ENCODE data around the gene PLTP.
"Not testable (repeated sequence)": the region's sequence is repeated elsewhere in the genome, so short reads cannot be mapped to it uniquely, and the experiment has no call there.

The PLTP gene

GRCh38 chr20:45931680-45932079, 19.7 kb upstream of the PLTP start:
- H3K27ac ChIP-seq (ENCODE audit: low read depth, low read length); H3K27me3 ChIP-seq (ENCODE audit: insufficient read depth, low read length); H3K4me1 ChIP-seq (ENCODE audit: control insufficient read depth, insufficient read depth, low read length, unreplicated experiment); H3K4me3 ChIP-seq (ENCODE audit: low read depth, low read length); H3K36me3 ChIP-seq (ENCODE audit: insufficient read depth, low read length); H2AFZ ChIP-seq (ENCODE audit: low read length, unreplicated experiment): not testable (repeated sequence)
- peaks cover 13% of the 10 kb centered on the region for H3K79me2 ChIP-seq (ENCODE audit: control insufficient read depth, insufficient read depth, low read length, unreplicated experiment)

GRCh38 chr20:45927071-45927878, 15.3 kb upstream of the PLTP start:
- Histone ChIP-seq H2AFZ (ENCODE audit: low read length, unreplicated experiment) (no peak overlapping the region), H3K4me1 (ENCODE audit: control insufficient read depth, insufficient read depth, low read length, unreplicated experiment) (peaks cover 10% of the 10 kb centered on the region), H3K27ac (ENCODE audit: low read depth, low read length) (no peak overlapping the region), H3K27me3 (ENCODE audit: insufficient read depth, low read length) (no peaks in the 10 kb centered on the region), H3K79me2 (ENCODE audit: control insufficient read depth, insufficient read depth, low read length, unreplicated experiment) (no peaks in the 10 kb centered on the region), H3K4me3 (ENCODE audit: low read depth, low read length) (no peak overlapping the region), H3K36me3 (ENCODE audit: insufficient read depth, low read length) (no peaks in the 10 kb centered on the region)

- Histone ChIP-seq H3K36me3 (ENCODE audit: insufficient read depth, low read length) (no peaks in the 10 kb centered on the region), H3K27ac (ENCODE audit: low read depth, low read length) (no peak overlapping the region), H3K27me3 (ENCODE audit: insufficient read depth, low read length) (no peaks in the 10 kb centered on the region), H2AFZ (ENCODE audit: low read length, unreplicated experiment) (no peak overlapping the region), H3K79me2 (ENCODE audit: control insufficient read depth, insufficient read depth, low read length, unreplicated experiment) (no peaks in the 10 kb centered on the region), H3K4me3 (ENCODE audit: low read depth, low read length) (no peak overlapping the region), H3K4me1 (ENCODE audit: control insufficient read depth, insufficient read depth, low read length, unreplicated experiment) (peaks cover 11% of the 10 kb centered on the region)
Measured at GRCh38 chr20:45926731-45927070, 14.7 kb upstream of the PLTP start.

DNA sequence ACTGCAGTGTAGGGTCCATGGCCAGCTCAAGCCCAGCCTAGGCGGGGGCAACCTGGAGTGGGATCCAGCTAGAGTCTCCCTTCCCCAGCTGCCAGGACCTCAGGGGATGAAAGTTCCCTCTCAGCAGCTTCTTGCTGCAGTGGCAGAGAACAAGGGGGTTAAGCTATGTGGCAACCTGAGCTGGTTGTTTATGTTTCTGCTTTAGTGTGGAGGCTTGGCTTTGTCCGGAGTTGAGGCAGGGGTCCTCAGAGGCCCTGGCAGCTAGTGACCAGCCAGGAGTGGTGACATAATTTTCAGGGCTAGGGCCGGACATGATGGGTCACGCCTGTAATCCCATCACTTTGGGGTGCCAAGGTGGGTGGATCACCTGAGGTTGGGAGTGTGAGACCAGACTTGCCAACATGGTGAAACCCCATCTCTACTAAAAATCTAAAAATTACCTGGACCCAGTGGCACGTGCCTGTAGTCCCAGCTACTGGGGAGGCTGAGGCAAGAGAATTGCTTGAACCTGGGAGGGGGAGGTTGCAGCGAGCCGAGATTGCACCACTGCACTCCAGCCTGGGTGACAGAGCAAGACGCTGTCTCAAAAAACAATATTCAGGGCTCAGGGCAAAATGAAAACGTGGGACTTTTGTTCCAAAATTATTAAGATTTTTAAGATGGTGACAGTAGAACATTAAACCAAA, 14.0 kb upstream of the PLTP start:
- H3K36me3 ChIP-seq (ENCODE audit: insufficient read depth, low read length), result no peaks in the 10 kb centered on the region
- peaks cover 11% of the 10 kb centered on the region for H3K4me1 ChIP-seq (ENCODE audit: control insufficient read depth, insufficient read depth, low read length, unreplicated experiment)
- H3K27ac ChIP-seq (ENCODE audit: low read depth, low read length), result no peak overlapping the region
- no peaks in the 10 kb centered on the region for H3K27me3 ChIP-seq (ENCODE audit: insufficient read depth, low read length)
- no peaks in the 10 kb centered on the region for H3K79me2 ChIP-seq (ENCODE audit: control insufficient read depth, insufficient read depth, low read length, unreplicated experiment)
- no peak overlapping the region for H2AFZ ChIP-seq (ENCODE audit: low read length, unreplicated experiment)
- H3K4me3 ChIP-seq (ENCODE audit: low read depth, low read length), result no peak overlapping the region

DNA sequence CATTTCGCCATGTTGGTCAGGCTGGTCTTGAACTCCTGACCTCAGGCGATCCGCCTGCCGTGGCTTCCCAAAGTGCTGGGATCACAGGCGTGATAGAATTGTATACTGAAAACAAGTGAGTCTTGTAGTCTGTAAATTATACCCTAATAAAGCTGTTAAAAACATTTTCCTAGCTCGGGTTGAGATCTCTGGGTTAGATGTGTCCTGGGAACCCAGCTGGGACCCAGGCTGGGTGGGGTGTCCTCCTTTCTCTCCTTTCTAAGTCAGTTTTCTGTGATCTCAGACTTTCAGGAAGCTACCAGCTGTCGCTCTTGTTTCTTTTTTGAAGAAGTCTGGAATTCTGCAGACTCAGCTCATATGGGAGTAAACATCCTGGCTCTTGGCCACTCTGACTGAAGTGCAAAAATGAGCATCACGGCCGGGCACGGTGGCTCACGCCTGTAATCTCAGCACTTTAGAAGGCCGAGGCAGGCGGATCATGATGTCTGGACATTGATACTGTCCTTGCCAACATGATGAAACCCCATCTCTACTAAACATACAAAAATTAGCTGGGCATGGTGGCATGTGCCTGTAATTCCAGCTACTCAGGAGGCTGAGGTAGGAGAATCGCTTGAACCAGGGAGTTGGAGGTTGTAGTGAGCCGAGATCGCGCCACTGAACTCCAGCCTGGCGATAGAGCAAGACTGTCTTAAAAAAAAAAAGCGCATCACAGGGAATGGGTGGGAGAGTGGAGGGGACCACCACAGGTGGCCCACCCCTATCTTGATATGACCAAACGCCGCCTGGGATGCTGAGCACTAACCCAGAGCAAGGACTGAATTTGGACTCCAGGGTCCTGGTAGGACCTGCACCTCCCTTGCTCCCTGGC, 12.7 kb upstream of the PLTP start:
- no peak overlapping the region for H3K27ac ChIP-seq (ENCODE audit: low read depth, low read length)
- H3K36me3 ChIP-seq (ENCODE audit: insufficient read depth, low read length), result no peaks in the 10 kb centered on the region
- peak overlapping the region; percentile 72 for H2AFZ ChIP-seq (ENCODE audit: low read length, unreplicated experiment)
- H3K4me1 ChIP-seq (ENCODE audit: control insufficient read depth, insufficient read depth, low read length, unreplicated experiment), result peaks cover 21% of the 10 kb centered on the region
- H3K27me3 ChIP-seq (ENCODE audit: insufficient read depth, low read length), result no peaks in the 10 kb centered on the region
- H3K79me2 ChIP-seq (ENCODE audit: control insufficient read depth, insufficient read depth, low read length, unreplicated experiment), result no peaks in the 10 kb centered on the region
- no peak overlapping the region; the same call in 1 of the 2 replicates for H3K4me3 ChIP-seq (ENCODE audit: low read depth, low read length)

GRCh38 chr20:45921337-45922189, 9.6 kb upstream of the PLTP start:
- H3K4me1 ChIP-seq (ENCODE audit: control insufficient read depth, insufficient read depth, low read length, unreplicated experiment), result peaks cover 25% of the 10 kb centered on the region
- H3K36me3 ChIP-seq (ENCODE audit: insufficient read depth, low read length), result no peaks in the 10 kb centered on the region
- no peaks in the 10 kb centered on the region for H3K79me2 ChIP-seq (ENCODE audit: control insufficient read depth, insufficient read depth, low read length, unreplicated experiment)
- no peak overlapping the region for H3K27ac ChIP-seq (ENCODE audit: low read depth, low read length)
- no peak overlapping the region for H2AFZ ChIP-seq (ENCODE audit: low read length, unreplicated experiment)
- no peaks in the 10 kb centered on the region for H3K27me3 ChIP-seq (ENCODE audit: insufficient read depth, low read length)
- H3K4me3 ChIP-seq (ENCODE audit: low read depth, low read length), result no peak overlapping the region

DNA sequence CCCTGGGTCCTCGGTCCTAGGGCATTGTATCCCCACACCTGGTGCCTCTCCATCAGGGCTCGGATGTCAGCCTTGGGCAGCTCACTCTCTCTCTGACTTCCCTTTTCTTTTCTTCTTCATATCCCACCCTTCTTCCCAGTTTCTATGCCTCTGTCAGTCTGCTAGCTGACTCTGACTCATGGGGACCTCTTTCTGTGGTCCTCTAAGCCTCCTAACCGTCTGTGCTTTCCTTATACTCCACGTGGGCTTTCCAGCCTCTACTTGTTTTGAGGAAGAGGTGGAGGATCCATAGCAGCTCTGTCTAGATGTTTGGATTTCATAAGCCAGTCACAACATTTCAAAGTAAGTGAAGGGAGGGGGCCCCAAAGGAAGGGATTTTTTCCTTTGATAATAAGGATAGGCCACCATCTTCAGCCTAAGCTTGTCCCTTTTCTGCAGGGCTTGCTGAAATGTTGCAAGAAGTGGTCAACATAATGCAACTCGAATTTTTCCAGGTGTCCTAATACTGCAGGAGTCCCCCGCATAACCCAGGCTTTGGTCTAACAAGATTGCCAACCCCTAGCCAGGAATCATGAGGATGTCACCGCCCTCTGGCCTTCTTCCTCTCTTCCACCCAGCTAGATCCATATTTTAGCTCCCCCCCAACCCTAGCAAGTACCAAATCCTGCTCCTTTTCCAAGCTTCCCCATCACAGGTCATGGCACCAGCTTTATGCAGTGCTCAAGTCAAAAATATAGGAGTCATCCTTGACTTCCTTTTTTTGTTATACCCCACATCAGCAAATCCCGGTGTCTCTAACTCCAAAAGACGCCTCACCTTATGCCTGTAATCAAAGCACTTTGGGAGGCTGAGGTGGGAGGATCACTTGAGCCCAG, 8.7 kb upstream of the PLTP start:
- H3K27me3 ChIP-seq (ENCODE audit: insufficient read depth, low read length), result no peaks in the 10 kb centered on the region
- no peaks in the 10 kb centered on the region for H3K36me3 ChIP-seq (ENCODE audit: insufficient read depth, low read length)
- no peak overlapping the region for H3K4me3 ChIP-seq (ENCODE audit: low read depth, low read length)
- H2AFZ ChIP-seq (ENCODE audit: low read length, unreplicated experiment), result no peak overlapping the region
- H3K4me1 ChIP-seq (ENCODE audit: control insufficient read depth, insufficient read depth, low read length, unreplicated experiment), result peaks cover 25% of the 10 kb centered on the region
- no peaks in the 10 kb centered on the region for H3K79me2 ChIP-seq (ENCODE audit: control insufficient read depth, insufficient read depth, low read length, unreplicated experiment)
- H3K27ac ChIP-seq (ENCODE audit: low read depth, low read length), result no peak overlapping the region

DNA sequence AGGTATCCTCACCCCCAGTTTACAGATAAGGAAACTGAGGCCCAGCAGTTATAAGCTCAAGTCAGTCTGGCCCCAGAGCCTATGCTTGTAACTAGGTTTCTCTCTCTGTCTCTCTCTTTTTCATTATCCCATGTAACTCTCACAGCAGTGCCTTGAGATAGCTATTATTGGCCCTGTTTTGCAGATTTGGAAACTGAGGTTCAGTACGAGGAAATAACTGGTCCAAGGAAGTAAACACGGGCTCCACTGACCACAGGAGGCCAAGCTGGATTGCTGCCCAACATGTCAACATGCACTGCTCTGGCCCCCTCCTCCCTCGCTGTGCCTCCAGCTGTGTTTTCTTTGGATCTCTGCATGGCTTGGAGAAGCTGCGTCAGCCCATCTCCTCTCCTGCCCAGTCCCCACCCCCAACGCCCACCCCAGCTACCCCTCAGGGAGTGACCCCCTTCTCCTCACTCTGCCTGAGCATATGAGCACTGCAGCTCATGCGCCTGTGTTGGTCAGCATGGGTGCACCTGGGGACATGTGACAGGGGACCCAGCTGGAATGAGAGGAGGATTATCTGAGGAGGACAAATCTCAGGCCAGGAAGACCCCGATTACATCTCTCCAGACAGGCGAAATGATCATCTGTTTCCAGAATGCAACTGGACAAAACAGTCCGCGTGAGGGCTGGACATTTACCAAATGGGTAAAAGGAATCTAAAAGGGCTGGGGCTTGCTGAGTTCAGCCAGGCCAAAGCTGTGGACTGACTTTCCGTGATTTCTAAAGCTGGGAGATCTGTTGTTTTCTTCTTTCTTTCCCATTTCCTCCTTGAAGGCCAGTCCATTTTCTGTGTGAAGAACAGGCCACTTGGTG, 7.8 kb upstream of the PLTP start:
- no peak overlapping the region for H3K27ac ChIP-seq (ENCODE audit: low read depth, low read length)
- no peaks in the 10 kb centered on the region for H3K27me3 ChIP-seq (ENCODE audit: insufficient read depth, low read length)
- H3K4me1 ChIP-seq (ENCODE audit: control insufficient read depth, insufficient read depth, low read length, unreplicated experiment), result peaks cover 25% of the 10 kb centered on the region

More for the DNA sequence above, 7.8 kb upstream of the PLTP start:
- no peaks in the 10 kb centered on the region for H3K79me2 ChIP-seq (ENCODE audit: control insufficient read depth, insufficient read depth, low read length, unreplicated experiment)
- H3K36me3 ChIP-seq (ENCODE audit: insufficient read depth, low read length), result no peaks in the 10 kb centered on the region
- no peak overlapping the region for H3K4me3 ChIP-seq (ENCODE audit: low read depth, low read length)
- no peak overlapping the region for H2AFZ ChIP-seq (ENCODE audit: low read length, unreplicated experiment)

Data from ACC112 (cell line).